ENCODE data around the gene ZFYVE28.
A peak's percentile ranks its signal among the peaks of the same experiment; 100 is the strongest.

ZFYVE28 gene

DNA sequence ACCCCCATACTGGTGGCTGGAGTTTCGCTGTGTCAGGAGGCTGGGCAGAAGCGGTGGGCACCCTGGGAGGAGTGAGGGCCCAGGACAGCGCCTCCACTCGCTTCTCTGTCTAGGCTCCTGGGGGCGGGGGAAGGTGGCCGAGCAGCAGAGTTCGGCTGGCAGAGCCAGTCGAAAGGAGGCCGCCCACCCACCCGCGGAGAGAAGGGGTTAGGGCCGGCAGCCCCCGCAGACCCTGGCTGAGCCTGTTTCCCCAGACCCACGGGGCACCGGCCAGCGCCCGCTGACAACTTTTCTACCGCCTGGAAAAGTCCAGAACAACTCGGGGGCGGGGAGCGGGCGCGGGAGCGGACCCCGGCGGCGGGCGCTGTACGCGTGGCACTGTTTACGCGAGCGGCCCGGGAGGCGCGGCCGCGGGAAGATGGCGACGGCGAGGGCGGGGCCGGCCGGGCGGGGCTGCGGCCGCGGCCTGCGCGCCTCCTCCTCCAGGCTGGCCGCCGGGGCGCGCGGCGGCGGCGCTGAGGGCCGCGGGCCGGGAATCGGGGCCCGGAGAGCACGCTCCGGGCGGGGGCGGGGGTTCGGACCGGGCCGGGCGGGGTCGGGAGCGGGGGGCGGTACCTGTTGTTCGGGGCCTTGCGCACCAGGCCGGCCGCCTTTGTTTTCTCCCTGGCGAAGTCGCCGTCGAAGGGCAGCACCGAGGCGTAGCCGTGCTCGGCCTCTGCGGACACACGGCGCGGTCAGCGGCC, 157.2 kb downstream of the ZFYVE28 start:
- Mint-ChIP-seq H3K27ac (peak overlapping the region; percentile 47), H3K4me3 (peak overlapping the region; percentile 77 to 87), H3K36me3 (no peaks in the 10 kb centered on the region), H3K9me3 (no peaks in the 10 kb centered on the region), H3K4me1 (peaks cover 13 to 28% of the 10 kb centered on the region in 2 donors), H3K27me3 (no peaks in the 10 kb centered on the region)
- DNase-seq (peak; percentile 29), ATAC-seq (replicated peaks) (peak; percentile 24 to 33)

DNA sequence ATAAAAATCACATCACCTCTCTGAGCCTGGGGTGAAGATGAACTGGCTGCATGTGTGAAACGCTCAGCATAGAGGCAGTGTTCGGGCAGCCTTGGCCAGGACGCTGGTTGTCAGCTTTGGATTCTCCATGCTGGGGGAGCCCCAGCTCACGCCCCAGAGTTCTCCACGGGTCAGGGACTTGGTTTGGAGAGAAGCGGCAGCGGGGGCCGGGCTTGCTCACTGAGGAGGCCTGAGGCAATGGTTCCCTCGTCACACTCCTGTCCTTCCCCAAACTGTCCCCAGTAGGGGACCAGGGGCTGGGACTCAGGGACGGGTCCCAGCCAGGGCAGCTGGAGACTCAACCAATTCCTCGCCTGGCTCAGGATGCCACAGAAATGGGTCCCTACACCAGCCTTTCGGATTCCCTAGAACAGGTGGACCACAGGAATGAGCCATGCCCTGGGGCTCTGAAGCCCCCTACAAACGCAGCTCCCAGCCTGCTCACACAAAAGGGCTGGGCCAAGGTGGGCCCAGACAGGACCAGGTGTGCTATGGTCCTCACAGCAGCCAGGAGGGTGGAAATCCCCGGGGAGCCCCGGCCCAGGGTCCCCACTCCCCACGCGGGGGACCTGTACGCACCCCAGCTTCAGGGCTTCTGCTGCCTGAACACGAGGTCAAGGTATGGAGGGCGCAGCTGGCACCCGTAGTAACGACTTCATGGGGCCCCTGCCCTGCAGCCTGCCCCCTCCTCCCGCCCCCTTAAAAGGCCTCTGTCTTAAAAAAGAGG, 157.9 kb downstream of the ZFYVE28 start:
- ATAC-seq (replicated peaks) (no peak), DNase-seq (no peak)
- H3K4me1 Mint-ChIP-seq = peaks cover 13 to 28% of the 10 kb centered on the region in 2 donors
- peak overlapping the region; percentile 77 to 87 for H3K4me3 Mint-ChIP-seq
- H3K27me3 Mint-ChIP-seq = no peaks in the 10 kb centered on the region
- H3K27ac Mint-ChIP-seq = peak overlapping the region; percentile 47
- H3K9me3 Mint-ChIP-seq = no peaks in the 10 kb centered on the region
- H3K36me3 Mint-ChIP-seq = no peaks in the 10 kb centered on the region

GRCh38 chr4:2259541-2260343, 158.7 kb downstream of the ZFYVE28 start:
- Mint-ChIP-seq H3K27ac (no peak overlapping the region), H3K4me3 (peak overlapping the region in 1 of 2 donors; percentile 29), H3K27me3 (no peaks in the 10 kb centered on the region), H3K4me1 (peaks cover 13 to 31% of the 10 kb centered on the region in 2 donors), H3K36me3 (peaks cover 2 to 3% of the 10 kb centered on the region in 2 donors), H3K9me3 (no peaks in the 10 kb centered on the region)
- DNase-seq (no peak), ATAC-seq (replicated peaks) (no peak)

DNA sequence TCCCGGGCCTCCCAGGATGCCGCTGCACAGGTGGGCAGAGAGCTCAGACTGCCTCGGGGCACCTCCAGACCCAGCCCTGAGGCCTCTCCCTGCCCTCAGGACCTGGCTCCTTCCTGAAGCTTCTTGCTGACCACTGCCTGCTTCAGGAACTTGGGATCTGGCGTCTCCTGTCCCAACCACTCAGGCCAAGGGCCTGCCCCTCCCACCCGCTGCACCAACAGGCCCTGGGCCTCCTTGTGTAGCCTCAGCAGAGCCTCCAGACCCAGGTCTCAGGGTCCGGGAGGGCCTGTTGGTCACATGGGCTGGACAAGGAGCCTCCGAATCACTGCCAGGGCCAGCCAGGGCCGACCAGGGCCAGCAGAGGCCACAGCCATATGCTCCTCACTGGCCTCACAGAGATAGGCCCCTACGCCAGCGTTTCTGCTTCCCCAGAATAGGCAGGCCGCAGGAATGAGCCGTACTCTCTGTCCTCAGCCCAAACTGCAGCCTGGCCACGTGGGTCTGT, 159.4 kb downstream of the ZFYVE28 start:
- H3K4me3 Mint-ChIP-seq = no peak overlapping the region
- DNase-seq (no peak), ATAC-seq (replicated peaks) (no peak)
- H3K27ac Mint-ChIP-seq = no peak overlapping the region
- peaks cover 5 to 6% of the 10 kb centered on the region in 2 donors for H3K36me3 Mint-ChIP-seq
- peaks cover 11 to 33% of the 10 kb centered on the region in 2 donors for H3K4me1 Mint-ChIP-seq
- H3K27me3 Mint-ChIP-seq = no peaks in the 10 kb centered on the region
- H3K9me3 Mint-ChIP-seq = no peaks in the 10 kb centered on the region

DNA sequence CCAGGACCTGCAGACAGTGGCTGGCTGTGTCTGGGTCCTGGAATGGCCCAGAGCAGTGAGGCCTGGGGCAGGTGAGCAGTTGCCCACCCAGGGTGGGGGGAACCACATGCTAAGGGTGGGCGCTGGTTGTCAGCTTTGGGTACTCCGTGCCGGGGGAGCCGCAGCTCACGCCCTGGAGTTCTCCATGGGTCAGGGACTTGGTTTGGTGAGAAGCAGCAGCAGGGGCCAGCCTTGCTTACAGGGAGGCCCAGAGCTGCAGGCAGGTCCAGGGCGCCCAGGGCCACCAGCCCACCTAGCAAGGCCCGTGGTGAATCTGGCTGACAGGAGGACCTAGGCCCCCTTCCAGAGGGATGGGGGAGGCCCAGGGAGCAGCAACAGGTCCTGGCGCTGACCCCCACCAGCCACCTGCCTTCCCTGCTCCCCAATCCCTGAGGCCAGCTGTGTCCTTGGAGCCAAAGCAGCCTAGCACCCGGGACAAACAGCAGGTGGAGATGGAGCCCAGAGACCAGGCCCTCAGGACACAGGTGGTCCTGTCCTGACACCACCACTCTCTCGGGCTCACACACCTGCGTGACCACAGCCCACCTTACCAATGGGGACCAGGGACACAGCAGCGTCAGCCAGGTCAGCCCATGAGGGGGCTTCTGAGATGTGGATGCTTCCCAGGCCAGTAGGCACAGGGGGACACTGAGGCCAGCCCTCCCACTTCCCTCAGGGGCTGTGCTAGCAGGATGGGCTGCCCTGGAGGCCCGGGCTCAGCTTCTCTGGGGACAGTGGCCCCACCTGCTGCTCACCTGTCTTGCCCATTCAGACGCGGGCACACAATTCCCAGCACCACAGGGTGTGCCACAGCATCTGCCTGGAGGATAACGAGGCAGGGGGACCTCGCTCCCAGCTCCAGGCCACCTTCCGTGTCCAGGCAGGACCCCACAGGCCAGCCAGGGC, 160.1 kb downstream of the ZFYVE28 start:
- DNase-seq = no peak
- H3K36me3 Mint-ChIP-seq = peaks cover 5 to 6% of the 10 kb centered on the region in 2 donors
- H3K4me1 Mint-ChIP-seq = peaks cover 11 to 31% of the 10 kb centered on the region in 2 donors
- no peak overlapping the region for H3K4me3 Mint-ChIP-seq
- no peak for ATAC-seq (replicated peaks)
- H3K9me3 Mint-ChIP-seq = no peaks in the 10 kb centered on the region
- peak overlapping the region; percentile 81 for H3K27ac Mint-ChIP-seq
- H3K27me3 Mint-ChIP-seq = no peaks in the 10 kb centered on the region

- peaks cover 5 to 10% of the 10 kb centered on the region in 2 donors for H3K36me3 Mint-ChIP-seq
- no peaks in the 10 kb centered on the region for H3K9me3 Mint-ChIP-seq
- H3K27ac Mint-ChIP-seq = peak overlapping the region; percentile 81
- H3K27me3 Mint-ChIP-seq = no peaks in the 10 kb centered on the region
- DNase-seq = peak; percentile 0
- peaks cover 11 to 24% of the 10 kb centered on the region in 2 donors for H3K4me1 Mint-ChIP-seq
- no peak overlapping the region for H3K4me3 Mint-ChIP-seq
- ATAC-seq (replicated peaks) = no peak
Measured at GRCh38 chr4:2257361-2258081, 160.9 kb downstream of the ZFYVE28 start.

GRCh38 chr4:2256781-2257191, 161.7 kb downstream of the ZFYVE28 start:
- Mint-ChIP-seq H3K27me3 (no peaks in the 10 kb centered on the region), H3K4me3 (no peak overlapping the region), H3K4me1 (peaks cover 11 to 24% of the 10 kb centered on the region in 2 donors), H3K36me3 (peaks cover 5 to 10% of the 10 kb centered on the region in 2 donors), H3K9me3 (no peaks in the 10 kb centered on the region), H3K27ac (peak overlapping the region; percentile 10)
- ATAC-seq (replicated peaks) = no peak
- DNase-seq = peak; percentile 0

- DNase-seq = peak; percentile 0
- H3K4me3 Mint-ChIP-seq = no peak overlapping the region
- peaks cover 5 to 10% of the 10 kb centered on the region in 2 donors for H3K36me3 Mint-ChIP-seq
- H3K4me1 Mint-ChIP-seq = peaks cover 11 to 24% of the 10 kb centered on the region in 2 donors
- no peak for ATAC-seq (replicated peaks)
- H3K9me3 Mint-ChIP-seq = no peaks in the 10 kb centered on the region
- no peaks in the 10 kb centered on the region for H3K27me3 Mint-ChIP-seq
- no peak overlapping the region for H3K27ac Mint-ChIP-seq
Measured at GRCh38 chr4:2256156-2256731, 162.2 kb downstream of the ZFYVE28 start.

DNA sequence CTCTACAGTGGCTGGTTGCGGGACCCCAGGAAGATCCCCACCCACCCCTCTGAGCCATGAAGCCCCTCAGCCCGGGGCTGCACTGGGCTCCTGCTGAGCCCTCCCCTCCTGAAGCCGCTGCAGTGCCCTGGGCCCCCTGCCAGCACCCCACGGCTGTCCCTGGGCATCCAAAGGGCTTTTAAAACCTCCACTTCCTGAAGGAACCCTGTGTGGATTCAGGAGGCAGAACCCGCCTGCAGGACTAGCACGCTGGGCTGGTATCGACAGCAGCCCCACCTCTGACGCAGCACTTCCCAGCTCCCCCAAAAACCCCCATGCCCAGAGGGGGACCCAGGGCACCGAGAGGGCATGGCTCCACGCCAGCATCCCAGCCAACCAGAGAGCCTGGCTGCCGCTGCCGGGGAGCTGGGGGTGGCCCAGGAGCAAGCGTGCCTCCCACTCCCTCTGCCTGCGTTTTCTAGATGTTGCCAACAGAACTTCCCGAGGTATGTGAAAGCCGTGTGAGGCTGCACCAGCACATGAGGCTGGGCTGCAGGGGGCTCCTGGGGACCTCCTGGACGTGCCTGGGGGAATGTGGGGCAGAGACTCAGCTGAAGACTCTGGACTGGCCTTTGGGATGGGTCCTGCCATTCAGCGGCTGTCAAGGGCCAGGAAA, 162.8 kb downstream of the ZFYVE28 start:
- Mint-ChIP-seq H3K36me3 (peaks cover 5 to 10% of the 10 kb centered on the region in 2 donors), H3K9me3 (no peaks in the 10 kb centered on the region), H3K27ac (no peak overlapping the region), H3K4me3 (no peak overlapping the region), H3K27me3 (no peaks in the 10 kb centered on the region), H3K4me1 (peaks cover 11 to 24% of the 10 kb centered on the region in 2 donors)
- DNase-seq (no peak), ATAC-seq (replicated peaks) (no peak)

- no peak for ATAC-seq (replicated peaks)
- no peak overlapping the region for H3K4me3 Mint-ChIP-seq
- H3K9me3 Mint-ChIP-seq = no peaks in the 10 kb centered on the region
- H3K4me1 Mint-ChIP-seq = peaks cover 11 to 24% of the 10 kb centered on the region in 2 donors
- H3K27ac Mint-ChIP-seq = peak overlapping the region; percentile 62
- peaks cover 9 to 10% of the 10 kb centered on the region in 2 donors for H3K36me3 Mint-ChIP-seq
- DNase-seq = no peak
- H3K27me3 Mint-ChIP-seq = no peaks in the 10 kb centered on the region
Measured at GRCh38 chr4:2254665-2255500, 163.6 kb downstream of the ZFYVE28 start.
